Tibial artery (tissue), 4 donors: ENCODE measurements around the gene DRD3.

ENCODE experiments used
- DNase-seq, 2 donors: peaks; one replicate each; pipeline ENCODE4 v3.0.0-alpha.2; 2019
- H3K27ac ChIP-seq, 2 donors: fragments of 200-600 bp; sonication (generic) in 1 of 2; 1 replicate in 1 of 2; 2 replicates in 1 of 2; pipeline ENCODE4 v1.5.1; 2018 to 2019; ENCODE audit warnings: mild to moderate bottlenecking in 1 of 2
- H3K27me3 ChIP-seq, 2 donors: fragments of 200-600 bp; sonication (generic) in 1 of 2; one replicate each; pipeline versions ENCODE4 v1.5.1 to v1.6.0; 2016 to 2019
- H3K36me3 ChIP-seq, 3 donors: fragments of 200-600 bp; sonication (generic) in 2 of 3; one replicate each; pipeline ENCODE4 v1.5.1; 2016 to 2019; ENCODE audit warnings: mild to moderate bottlenecking in 2 of 3
- H3K4me1 ChIP-seq, 4 donors: fragments of 200-600 bp; sonication (generic) in 2 of 4; 1 replicate in 3 of 4; 2 replicates in 1 of 4; pipeline ENCODE4 v1.5.1; 2016 to 2019
- H3K4me3 ChIP-seq, 2 donors: fragments of 200-600 bp; sonication (generic) in 1 of 2; 1 replicate in 1 of 2; 2 replicates in 1 of 2; pipeline ENCODE4 v1.5.1; 2018 to 2019; ENCODE audit warnings: mild to moderate bottlenecking in 2 of 2
- H3K9me3 ChIP-seq, 3 donors: fragments of 200-600 bp; sonication (generic) in 1 of 3; one replicate each; pipeline ENCODE4 v1.5.1; 2016 to 2019
- intact Hi-C: fragments of 100-400 bp; cut with DNase I; formaldehyde crosslinking; loops from one replicate; pipeline ENCODE4 v1.15.0; 2023; ENCODE audit warnings: low total_unique reads
- TF ChIP-seq, protein P1 (sequence below), 2 experiments: fragments of 200-600 bp in 1 of 2; fragments of 450-650 bp in 1 of 2; IDR thresholded peaks; one replicate each; pipeline ENCODE4 v1.5.1; 2017 to 2019; ENCODE audit warnings: antibody characterized with exemption in 2 of 2, mild to moderate bottlenecking in 1 of 2, moderate library complexity in 1 of 2

Gene DRD3

DNA sequence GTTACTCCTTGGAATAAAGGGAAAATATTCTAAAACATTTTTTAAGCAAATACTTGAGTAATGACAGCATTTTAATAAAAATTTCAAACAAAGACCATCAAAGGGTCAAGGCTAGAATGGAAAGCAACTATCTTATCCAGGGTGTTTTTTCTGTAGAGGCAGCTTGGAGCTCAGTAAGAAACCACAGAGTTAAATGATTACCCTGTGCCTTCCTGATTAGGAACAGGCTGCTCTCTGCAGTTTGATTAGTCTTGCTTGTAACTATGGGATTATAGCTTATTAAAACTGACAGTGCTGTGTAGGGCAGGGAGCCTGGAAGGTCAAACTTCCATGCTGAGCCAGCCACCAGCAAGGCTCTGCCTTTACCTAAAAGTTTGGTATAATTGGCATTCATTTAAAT is 89.2 kb downstream of the DRD3 start:
- H3K4me1 ChIP-seq, result no peaks in the 10 kb centered on the region
- H3K4me3 ChIP-seq, result no peak overlapping the region
- intact Hi-C loops, result no loop called here
- TF ChIP-seq, protein P1, sequence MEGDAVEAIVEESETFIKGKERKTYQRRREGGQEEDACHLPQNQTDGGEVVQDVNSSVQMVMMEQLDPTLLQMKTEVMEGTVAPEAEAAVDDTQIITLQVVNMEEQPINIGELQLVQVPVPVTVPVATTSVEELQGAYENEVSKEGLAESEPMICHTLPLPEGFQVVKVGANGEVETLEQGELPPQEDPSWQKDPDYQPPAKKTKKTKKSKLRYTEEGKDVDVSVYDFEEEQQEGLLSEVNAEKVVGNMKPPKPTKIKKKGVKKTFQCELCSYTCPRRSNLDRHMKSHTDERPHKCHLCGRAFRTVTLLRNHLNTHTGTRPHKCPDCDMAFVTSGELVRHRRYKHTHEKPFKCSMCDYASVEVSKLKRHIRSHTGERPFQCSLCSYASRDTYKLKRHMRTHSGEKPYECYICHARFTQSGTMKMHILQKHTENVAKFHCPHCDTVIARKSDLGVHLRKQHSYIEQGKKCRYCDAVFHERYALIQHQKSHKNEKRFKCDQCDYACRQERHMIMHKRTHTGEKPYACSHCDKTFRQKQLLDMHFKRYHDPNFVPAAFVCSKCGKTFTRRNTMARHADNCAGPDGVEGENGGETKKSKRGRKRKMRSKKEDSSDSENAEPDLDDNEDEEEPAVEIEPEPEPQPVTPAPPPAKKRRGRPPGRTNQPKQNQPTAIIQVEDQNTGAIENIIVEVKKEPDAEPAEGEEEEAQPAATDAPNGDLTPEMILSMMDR (IDR thresholded peaks at IDR 0.05), result no peak
- H3K27me3 ChIP-seq, result no peaks in the 10 kb centered on the region
- H3K36me3 ChIP-seq, result peaks cover 19 to 39% (median 30%) of the 10 kb centered on the region in 3 donors
- H3K27ac ChIP-seq, result no peak overlapping the region
- H3K9me3 ChIP-seq, result no peaks in the 10 kb centered on the region
- no peak for DNase-seq

DNA sequence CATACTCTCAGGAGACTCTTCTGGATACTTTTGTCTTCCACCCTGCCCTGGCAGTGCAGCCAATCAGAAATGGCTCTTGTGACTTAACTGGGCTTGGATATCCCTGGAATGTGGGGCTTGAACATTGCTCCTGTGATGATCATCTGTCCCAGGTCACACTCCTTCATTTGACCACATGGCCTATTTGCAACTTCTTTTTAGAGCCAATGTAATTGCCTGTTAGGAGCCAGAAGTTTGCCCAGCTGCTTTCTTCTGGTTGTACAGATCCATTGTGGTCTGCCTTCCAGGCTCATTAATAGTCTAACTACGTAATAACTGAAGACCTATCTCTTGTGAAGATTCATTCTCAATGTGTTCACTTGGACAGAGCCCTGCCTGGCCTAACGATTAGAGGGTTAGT is 92.5 kb downstream of the DRD3 start:
- Histone ChIP-seq H3K27ac (no peak overlapping the region), H3K4me3 (no peak overlapping the region), H3K27me3 (no peaks in the 10 kb centered on the region), H3K36me3 (peaks cover 25 to 59% (median 43%) of the 10 kb centered on the region in 3 donors), H3K4me1 (no peaks in the 10 kb centered on the region), H3K9me3 (no peaks in the 10 kb centered on the region)
- intact Hi-C loops, result no loop called here
- TF ChIP-seq, protein P1 (IDR thresholded peaks at IDR 0.05), result no peak
- DNase-seq, result no peak

DNA sequence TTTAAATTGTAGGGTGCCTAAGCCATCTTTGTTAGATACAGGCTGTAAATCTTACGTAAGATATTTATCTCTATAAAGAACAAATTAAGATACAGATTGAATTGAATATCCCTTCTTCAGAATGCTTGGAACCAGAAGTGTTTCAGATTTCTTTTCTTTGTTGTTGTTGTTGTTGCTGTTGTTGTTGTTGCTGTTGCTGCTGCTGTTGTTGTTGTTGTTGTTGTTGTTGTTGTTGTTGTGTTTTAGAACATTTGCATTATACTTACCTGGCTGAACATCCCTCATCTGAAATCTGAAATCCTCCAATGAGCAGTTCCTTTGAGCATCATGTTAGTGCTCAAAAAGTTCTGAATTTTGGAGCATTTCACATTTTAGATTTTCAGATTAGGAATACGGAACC is 95.7 kb downstream of the DRD3 start:
- peaks cover 33 to 83% (median 50%) of the 10 kb centered on the region in 3 donors for H3K36me3 ChIP-seq
- no peak for DNase-seq
- no peaks in the 10 kb centered on the region for H3K9me3 ChIP-seq
- no peak overlapping the region for H3K4me3 ChIP-seq
- no peak overlapping the region for H3K27ac ChIP-seq
- no peaks in the 10 kb centered on the region for H3K27me3 ChIP-seq
- H3K4me1 ChIP-seq, result peaks cover 0 to 14% (median 0%) of the 10 kb centered on the region in 4 donors
- TF ChIP-seq, protein P1 (IDR thresholded peaks at IDR 0.05), result no peak
- intact Hi-C loops, result no loop called here

DNA sequence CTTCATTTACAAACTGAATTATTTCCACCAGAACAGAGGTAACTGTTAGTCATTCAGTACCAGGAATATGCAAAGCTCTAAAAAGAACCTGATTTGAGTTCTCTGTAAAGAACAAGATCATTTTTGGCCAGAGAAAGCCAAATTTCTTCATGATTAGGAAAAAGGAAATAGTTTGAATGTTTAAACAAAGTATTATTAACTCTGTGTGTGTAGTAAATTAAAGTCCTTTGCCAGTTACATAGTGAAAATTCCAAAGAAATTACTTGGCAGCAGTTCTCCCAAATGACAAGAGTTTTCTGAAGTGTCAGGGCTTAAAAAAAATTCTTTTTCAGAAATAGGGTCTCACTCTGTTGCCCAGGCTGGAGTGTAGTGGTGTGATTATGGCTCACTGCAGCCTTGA is 97.8 kb downstream of the DRD3 start:
- Histone ChIP-seq H3K4me3 (no peak overlapping the region), H3K36me3 (peaks cover 38 to 83% (median 51%) of the 10 kb centered on the region in 3 donors), H3K27ac (no peak overlapping the region), H3K27me3 (no peaks in the 10 kb centered on the region), H3K4me1 (peaks cover 0 to 14% (median 0%) of the 10 kb centered on the region in 4 donors), H3K9me3 (no peaks in the 10 kb centered on the region)
- DNase-seq, result no peak
- intact Hi-C loops, result no loop called here
- TF ChIP-seq, protein P1 (IDR thresholded peaks at IDR 0.05), result no peak

DNA sequence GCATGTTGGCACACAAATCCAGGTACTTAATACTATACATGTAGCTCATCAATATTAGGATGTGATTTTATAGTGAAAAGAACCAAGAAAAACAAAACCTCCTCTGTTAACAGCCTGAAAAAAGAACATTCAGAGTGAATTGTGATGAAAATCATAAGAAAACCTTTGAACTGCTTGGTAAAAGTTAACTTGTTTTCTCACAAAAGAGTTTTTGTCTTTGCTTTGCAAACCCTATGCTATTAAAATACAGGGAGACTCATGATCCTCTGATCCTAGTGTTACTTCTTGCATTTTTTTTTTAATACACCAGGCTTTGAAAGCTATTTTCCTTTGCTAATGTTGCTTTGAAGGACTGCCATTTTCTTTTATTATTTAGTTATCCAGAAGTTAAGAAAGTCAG is 98.7 kb downstream of the DRD3 start:
- H3K36me3 ChIP-seq, result peaks cover 38 to 83% (median 49%) of the 10 kb centered on the region in 3 donors
- intact Hi-C loops, result no loop called here
- TF ChIP-seq, protein P1 (IDR thresholded peaks at IDR 0.05), result no peak
- H3K9me3 ChIP-seq, result no peaks in the 10 kb centered on the region
- H3K27ac ChIP-seq, result peak overlapping the region in 1 of 2 donors; percentile 6
- H3K27me3 ChIP-seq, result no peaks in the 10 kb centered on the region
- no peak for DNase-seq
- peaks cover 0 to 14% (median 0%) of the 10 kb centered on the region in 4 donors for H3K4me1 ChIP-seq
- H3K4me3 ChIP-seq, result no peak overlapping the region

DNA sequence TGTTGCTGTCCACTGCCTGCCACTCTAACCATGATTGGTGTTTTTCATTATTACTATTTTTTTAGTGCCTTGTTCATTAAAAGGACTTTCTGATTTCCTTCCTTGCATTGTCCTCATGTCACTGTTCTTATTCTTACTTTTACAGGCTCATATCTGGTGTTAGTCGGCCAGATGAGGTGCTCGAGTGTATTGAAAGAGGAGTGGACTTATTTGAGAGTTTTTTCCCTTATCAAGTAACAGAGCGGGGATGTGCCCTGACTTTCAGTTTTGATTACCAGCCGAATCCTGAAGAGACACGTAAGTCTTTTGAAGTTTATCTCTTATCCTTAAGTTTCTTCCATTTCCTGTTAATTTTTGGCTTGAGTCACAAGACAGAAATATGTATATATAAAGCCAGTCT is 99.1 kb downstream of the DRD3 start:
- Histone ChIP-seq H3K4me1 (peaks cover 0 to 14% (median 0%) of the 10 kb centered on the region in 4 donors), H3K36me3 (peaks cover 40 to 83% (median 47%) of the 10 kb centered on the region in 3 donors), H3K27ac (peak overlapping the region in 1 of 2 donors; percentile 6), H3K9me3 (no peaks in the 10 kb centered on the region), H3K4me3 (no peak overlapping the region), H3K27me3 (no peaks in the 10 kb centered on the region)
- no peak for DNase-seq
- intact Hi-C loops, result no loop called here
- TF ChIP-seq, protein P1 (IDR thresholded peaks at IDR 0.05), result no peak
